Caco-2 (cell line): Measurements from ENCODE around the gene ADGRF3. TPM values are rescaled to one million over a fixed set of nuclear protein-coding genes. Genes with fewer than 3 reads are reported as not detected.

Experiments
- BruUV-seq: library from RNA; stranded (reverse); fragments of 400-500 nt; replicated peaks from 2 replicates; lab custom pipeline; 2021; lab: Mats Ljungman, UMichigan
- CTCF ChIA-PET: fragments of 300-600 bp; sonication (Branson Sonifier 250); formaldehyde crosslinking; loops from one replicate; lab custom pipeline; 2022; ENCODE audit warnings: antibody characterized with exemption; lab: Charles Lee
- POLR2A ChIA-PET: fragments of 300-600 bp; sonication (Branson Sonifier 250); formaldehyde crosslinking; loops from one replicate; lab custom pipeline; 2022; ENCODE audit warnings: antibody characterized with exemption; lab: Charles Lee
- DNase-seq, 2 experiments: peaks; one replicate each; pipeline versions ENCODE4 v3.0.0 to v3.0.0-alpha.2; 2020 to 2022
- H3K27me3 ChIP-seq: replicated peaks from 2 replicates; pipeline ENCODE4 v1.6.0; 2011; ENCODE audit warnings: low read length; ENCODE audit not compliant: control insufficient read depth, insufficient read depth
- H3K36me3 ChIP-seq: 2 replicates; pipeline ENCODE4 v1.5.1; 2011; ENCODE audit warnings: low read length; ENCODE audit not compliant: control insufficient read depth, insufficient read depth
- H3K4me1 ChIP-seq: fragments of 250-450 bp; sonication (Bioruptor Pico); 2 replicates; pipeline ENCODE4 v1.5.1; 2020; ENCODE audit warnings: mild to moderate bottlenecking
- H3K4me3 ChIP-seq: 2 replicates; pipeline ENCODE4 v1.5.1; 2011; ENCODE audit warnings: low read depth, mild to moderate bottlenecking, control low read depth, low read length
- H3K9me3 ChIP-seq: fragments of 250-450 bp; sonication (Bioruptor Pico); 2 replicates; pipeline ENCODE4 v1.5.1; 2020; ENCODE audit warnings: mild to moderate bottlenecking, moderate library complexity
- H3K27ac Mint-ChIP-seq: one replicate; pipeline ENCODE4 v1.8.0; 2022; ENCODE audit warnings: mixed read lengths; ENCODE audit not compliant: unreplicated experiment
- H3K27me3 Mint-ChIP-seq: one replicate; pipeline ENCODE4 v1.8.0; 2022; ENCODE audit warnings: mixed read lengths; ENCODE audit not compliant: insufficient read depth, unreplicated experiment
- H3K36me3 Mint-ChIP-seq: one replicate; pipeline ENCODE4 v1.8.0; 2022; ENCODE audit warnings: mild to moderate bottlenecking, mixed read lengths; ENCODE audit not compliant: insufficient read depth, unreplicated experiment
- H3K4me1 Mint-ChIP-seq: one replicate; pipeline ENCODE4 v1.8.0; 2022; ENCODE audit warnings: low read depth, mixed read lengths; ENCODE audit not compliant: unreplicated experiment
- H3K4me3 Mint-ChIP-seq: one replicate; pipeline ENCODE4 v1.8.0; 2022; ENCODE audit warnings: mild to moderate bottlenecking, moderate library complexity, mixed read lengths; ENCODE audit not compliant: unreplicated experiment
- H3K9me3 Mint-ChIP-seq: one replicate; pipeline ENCODE4 v1.8.0; 2022; ENCODE audit warnings: mixed read lengths; ENCODE audit not compliant: unreplicated experiment
- CTCF ChIP-seq, 2 experiments: fragments of 200-600 bp in 1 of 2; IDR thresholded peaks; 1 replicate in 1 of 2; 2 replicates in 1 of 2; pipeline versions ENCODE4 v1.5.1 to v1.8.0; 2011 to 2022; ENCODE audit warnings: antibody characterized with exemption in 1 of 2, control low read depth in 1 of 2, inconsistent platforms in 1 of 2, low read depth in 1 of 2, low read length in 1 of 2, mild to moderate bottlenecking in 1 of 2, moderate library complexity in 1 of 2; ENCODE audit not compliant: insufficient read depth in 1 of 2, severe bottlenecking in 1 of 2, unreplicated experiment in 1 of 2
- intact Hi-C: fragments of 100-400 bp; cut with micrococcal nuclease; formaldehyde crosslinking; loops from one replicate; pipeline ENCODE4 v1.10.0; 2022; ENCODE audit not compliant: unreplicated experiment
- total RNA-seq: library from RNA; stranded (reverse); gene quantifications from 2 replicates; pipeline ENCODE4 v1.2.3, GENCODE V29; 2022

The ADGRF3 gene
- total RNA-seq, 1 experiment from 2014 or later, result 0.18 TPM

GRCh38 chr2:26317377-26318105 is 29.0 kb downstream of the ADGRF3 start:
- Histone ChIP-seq H3K4me3 (no peak overlapping the region), H3K36me3 (no peaks in the 10 kb centered on the region), H3K27me3 (no peaks in the 10 kb centered on the region), H3K9me3 (no peaks in the 10 kb centered on the region), H3K4me1 (no peaks in the 10 kb centered on the region)
- peaks cover 7% of the 10 kb centered on the region for H3K4me1 Mint-ChIP-seq
- H3K9me3 Mint-ChIP-seq, result no peaks in the 10 kb centered on the region
- H3K4me3 Mint-ChIP-seq, result no peak overlapping the region
- H3K27ac Mint-ChIP-seq, result no peak overlapping the region
- no TSS peak for BruUV-seq
- ChIA-PET POLR2A (no interaction called here), CTCF (no interaction called here)
- no peak for TF ChIP-seq CTCF (IDR thresholded peaks at IDR 0.05; ENCODE audit: insufficient read depth in 1 of 2, low read depth in 1 of 2, low read length in 1 of 2, severe bottlenecking in 1 of 2, unreplicated experiment in 1 of 2)
- DNase-seq, result no peak
- intact Hi-C loops, result no loop called here
- peaks cover 3% of the 10 kb centered on the region for H3K27me3 Mint-ChIP-seq
- peaks cover 5% of the 10 kb centered on the region for H3K36me3 Mint-ChIP-seq

GRCh38 chr2:26316845-26317244 is 29.7 kb downstream of the ADGRF3 start:
- CTCF ChIA-PET, result no interaction called here
- H3K27ac Mint-ChIP-seq, result no peak overlapping the region
- H3K4me1 Mint-ChIP-seq, result peaks cover 7% of the 10 kb centered on the region
- H3K36me3 ChIP-seq, result no peaks in the 10 kb centered on the region
- H3K4me3 Mint-ChIP-seq, result no peak overlapping the region
- no peaks in the 10 kb centered on the region for H3K9me3 Mint-ChIP-seq
- H3K36me3 Mint-ChIP-seq, result peaks cover 5% of the 10 kb centered on the region
- POLR2A ChIA-PET, result no interaction called here
- BruUV-seq, result no TSS peak
- H3K27me3 Mint-ChIP-seq, result peaks cover 3% of the 10 kb centered on the region
- DNase-seq, result no peak
- H3K27me3 ChIP-seq, result no peaks in the 10 kb centered on the region
- no peaks in the 10 kb centered on the region for H3K4me1 ChIP-seq
- no peak overlapping the region for H3K4me3 ChIP-seq
- TF ChIP-seq CTCF (IDR thresholded peaks at IDR 0.05; ENCODE audit: insufficient read depth in 1 of 2, low read depth in 1 of 2, low read length in 1 of 2, severe bottlenecking in 1 of 2, unreplicated experiment in 1 of 2), result no peak
- no peaks in the 10 kb centered on the region for H3K9me3 ChIP-seq
- intact Hi-C loops, result no loop called here

- Histone ChIP-seq H3K9me3 (no peaks in the 10 kb centered on the region), H3K4me3 (no peak overlapping the region), H3K4me1 (no peaks in the 10 kb centered on the region), H3K36me3 (no peaks in the 10 kb centered on the region), H3K27me3 (no peaks in the 10 kb centered on the region)
- no peak for TF ChIP-seq CTCF (IDR thresholded peaks at IDR 0.05; ENCODE audit: insufficient read depth in 1 of 2, low read depth in 1 of 2, low read length in 1 of 2, severe bottlenecking in 1 of 2, unreplicated experiment in 1 of 2)
- BruUV-seq, result no TSS peak
- CTCF ChIA-PET, result interaction anchor here (0.6 kb wide), 1 partner anchor 59 kb away, joined by 4 read pairs; no protein-coding TSS in a partner anchor
- Mint-ChIP-seq H3K4me1 (peaks cover 7% of the 10 kb centered on the region), H3K36me3 (peaks cover 5% of the 10 kb centered on the region), H3K27me3 (peaks cover 3% of the 10 kb centered on the region), H3K9me3 (no peaks in the 10 kb centered on the region), H3K27ac (no peak overlapping the region), H3K4me3 (no peak overlapping the region)
- no peak for DNase-seq
- POLR2A ChIA-PET, result interaction anchor here (0.6 kb wide), 1 partner anchor 30 kb away, joined by 3 read pairs; the partner anchor contains the start of gene SELENOI
- intact Hi-C loops, result no loop called here
Observed at GRCh38 chr2:26316041-26316440, 30.5 kb downstream of the ADGRF3 start.
